Type B pancreatic cell (in vitro differentiated cells): ENCODE data around the gene DDX41. TPM values are rescaled to one million over a fixed set of nuclear protein-coding genes. Genes with fewer than 3 reads are reported as not detected.

ENCODE experiments used
- DNase-seq: peaks from one replicate; pipeline ENCODE4 v3.0.0; 2021; ENCODE audit warnings: mixed read lengths; ENCODE audit not compliant: unreplicated experiment; ENCODE audit errors: extremely low spot score
- H3K27ac Mint-ChIP-seq: 2 replicates; pipeline ENCODE4 v1.8.0; 2021; ENCODE audit warnings: mild to moderate bottlenecking, mixed read lengths
- H3K27me3 Mint-ChIP-seq: 2 replicates; pipeline ENCODE4 v1.8.0; 2021; ENCODE audit warnings: mixed read lengths
- H3K36me3 Mint-ChIP-seq: 2 replicates; pipeline ENCODE4 v1.8.0; 2021; ENCODE audit warnings: mixed read lengths
- H3K4me1 Mint-ChIP-seq: one replicate; pipeline ENCODE4 v1.8.0; 2021; ENCODE audit warnings: mixed read lengths; ENCODE audit not compliant: unreplicated experiment
- H3K4me3 Mint-ChIP-seq: 2 replicates; pipeline ENCODE4 v1.8.0; 2021; ENCODE audit warnings: mild to moderate bottlenecking, mixed read lengths
- H3K9me3 Mint-ChIP-seq: 2 replicates; pipeline ENCODE4 v1.8.0; 2021; ENCODE audit warnings: mixed read lengths
- total RNA-seq: library from RNA; stranded (reverse); gene quantifications from 2 replicates; pipeline ENCODE4 v1.2.1, GENCODE V29; 2021; ENCODE audit warnings: low replicate concordance
- TF ChIP-seq, protein P1 (sequence below): fragments of 200-600 bp; sonication (generic); conservative IDR thresholded peaks from 2 replicates; pipeline ENCODE4 v1.5.0; 2021; ENCODE audit warnings: antibody characterized with exemption, mild to moderate bottlenecking

Gene DDX41
- total RNA-seq, 1 donor from 2014 or later: 99.7 TPM

- Mint-ChIP-seq H3K4me1 (peaks cover 29% of the 10 kb centered on the region), H3K4me3 (peak overlapping the region; percentile 85), H3K27ac (peak overlapping the region; percentile 59), H3K27me3 (no peaks in the 10 kb centered on the region), H3K36me3 (peaks cover 15% of the 10 kb centered on the region), H3K9me3 (no peaks in the 10 kb centered on the region)
- no peak for DNase-seq
- TF ChIP-seq, protein P1, sequence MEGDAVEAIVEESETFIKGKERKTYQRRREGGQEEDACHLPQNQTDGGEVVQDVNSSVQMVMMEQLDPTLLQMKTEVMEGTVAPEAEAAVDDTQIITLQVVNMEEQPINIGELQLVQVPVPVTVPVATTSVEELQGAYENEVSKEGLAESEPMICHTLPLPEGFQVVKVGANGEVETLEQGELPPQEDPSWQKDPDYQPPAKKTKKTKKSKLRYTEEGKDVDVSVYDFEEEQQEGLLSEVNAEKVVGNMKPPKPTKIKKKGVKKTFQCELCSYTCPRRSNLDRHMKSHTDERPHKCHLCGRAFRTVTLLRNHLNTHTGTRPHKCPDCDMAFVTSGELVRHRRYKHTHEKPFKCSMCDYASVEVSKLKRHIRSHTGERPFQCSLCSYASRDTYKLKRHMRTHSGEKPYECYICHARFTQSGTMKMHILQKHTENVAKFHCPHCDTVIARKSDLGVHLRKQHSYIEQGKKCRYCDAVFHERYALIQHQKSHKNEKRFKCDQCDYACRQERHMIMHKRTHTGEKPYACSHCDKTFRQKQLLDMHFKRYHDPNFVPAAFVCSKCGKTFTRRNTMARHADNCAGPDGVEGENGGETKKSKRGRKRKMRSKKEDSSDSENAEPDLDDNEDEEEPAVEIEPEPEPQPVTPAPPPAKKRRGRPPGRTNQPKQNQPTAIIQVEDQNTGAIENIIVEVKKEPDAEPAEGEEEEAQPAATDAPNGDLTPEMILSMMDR: no peak
These were observed 45.0 kb downstream of the DDX41 start for GRCh38 chr5:177471610-177472356.

DNA sequence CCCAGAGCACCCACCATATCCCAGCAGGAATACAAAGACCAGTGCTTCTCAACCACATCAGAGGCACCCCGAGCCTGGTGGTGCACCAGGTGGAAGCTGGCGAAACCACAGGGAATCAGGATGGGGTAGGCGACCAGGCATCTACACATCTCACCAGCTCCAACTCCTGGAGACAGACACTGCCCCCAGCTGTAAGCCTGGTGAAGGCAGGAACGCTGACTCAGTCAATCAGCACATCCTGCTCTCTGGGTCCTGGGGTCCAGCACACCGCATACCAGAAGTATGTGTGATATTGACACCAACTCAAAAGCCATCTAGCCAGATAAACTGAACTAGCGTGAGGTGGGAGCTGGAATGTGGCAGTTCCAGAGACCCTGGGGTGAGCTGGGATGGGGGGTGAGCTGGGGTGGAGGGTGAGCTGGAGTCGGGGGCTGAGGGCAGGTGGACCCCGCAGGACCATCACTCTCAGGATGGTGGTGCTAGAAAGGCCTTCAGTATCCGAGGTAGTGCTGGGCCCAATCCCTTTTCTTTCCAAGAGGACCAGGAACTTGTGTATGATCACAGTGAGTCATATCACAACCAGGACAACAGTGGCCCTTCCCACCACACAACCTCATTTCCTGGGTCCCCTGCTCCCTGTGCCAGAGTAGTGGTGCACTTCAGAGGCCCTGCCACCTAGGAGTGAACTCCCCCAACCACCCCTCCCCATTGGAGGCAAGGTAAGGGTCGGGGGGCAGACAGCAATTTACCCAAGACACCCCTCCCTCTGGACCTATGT, 45.8 kb downstream of the DDX41 start:
- peaks cover 21% of the 10 kb centered on the region for H3K36me3 Mint-ChIP-seq
- DNase-seq: no peak
- no peaks in the 10 kb centered on the region for H3K27me3 Mint-ChIP-seq
- H3K4me1 Mint-ChIP-seq: peaks cover 29% of the 10 kb centered on the region
- no peaks in the 10 kb centered on the region for H3K9me3 Mint-ChIP-seq
- TF ChIP-seq, protein P1: no peak
- H3K27ac Mint-ChIP-seq: peak overlapping the region; percentile 76
- peak overlapping the region; percentile 78 for H3K4me3 Mint-ChIP-seq

DNA sequence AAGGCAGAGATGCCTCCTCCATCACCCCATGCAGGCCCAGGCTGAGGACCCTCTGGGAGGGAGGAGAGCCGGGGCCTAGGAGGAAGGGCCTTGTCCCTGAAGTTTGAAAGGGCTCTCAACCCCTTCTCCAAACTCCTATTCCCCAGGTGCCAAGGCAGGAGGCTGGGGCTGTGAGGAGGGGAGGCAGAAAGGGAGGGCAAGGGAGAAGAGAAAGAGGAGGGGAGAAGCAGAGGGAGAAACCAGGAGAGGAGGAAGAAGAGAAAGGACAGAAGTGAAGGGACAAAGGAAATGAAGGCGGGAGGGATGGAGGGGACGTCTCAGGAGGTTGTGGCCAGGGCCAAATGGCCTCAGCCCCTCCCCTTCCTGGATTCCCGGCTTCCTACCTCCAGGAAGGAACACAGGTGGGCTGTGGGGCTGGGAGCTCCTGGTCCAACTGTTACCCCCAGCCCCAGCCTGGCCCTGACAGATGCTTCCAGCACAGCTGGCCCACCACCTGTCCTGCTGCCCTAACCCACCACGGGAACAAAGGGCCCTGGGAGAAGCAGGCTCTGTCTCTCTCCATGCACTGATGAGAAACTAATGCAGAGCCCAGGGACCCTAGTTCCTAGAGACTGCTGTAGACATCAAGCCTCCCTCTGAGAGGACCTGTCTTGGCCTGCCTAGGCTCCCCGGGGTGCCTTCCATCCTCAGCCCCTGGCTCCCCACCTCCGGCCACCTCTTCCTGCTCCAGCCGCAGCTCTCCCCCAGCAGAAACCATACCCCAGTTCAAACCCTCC, 46.8 kb downstream of the DDX41 start:
- Mint-ChIP-seq H3K27ac (peak overlapping the region; percentile 90), H3K4me3 (peak overlapping the region; percentile 78), H3K27me3 (no peaks in the 10 kb centered on the region), H3K36me3 (peaks cover 31% of the 10 kb centered on the region), H3K4me1 (peaks cover 23% of the 10 kb centered on the region), H3K9me3 (no peaks in the 10 kb centered on the region)
- DNase-seq: no peak
- TF ChIP-seq, protein P1: no peak

GRCh38 chr5:177468685-177469628, 47.8 kb downstream of the DDX41 start:
- TF ChIP-seq, protein P1: no peak
- Mint-ChIP-seq H3K9me3 (no peaks in the 10 kb centered on the region), H3K4me3 (peak overlapping the region; percentile 74), H3K4me1 (peaks cover 18% of the 10 kb centered on the region), H3K36me3 (peaks cover 31% of the 10 kb centered on the region), H3K27me3 (no peaks in the 10 kb centered on the region), H3K27ac (peak overlapping the region; percentile 90)
- DNase-seq: no peak

GRCh38 chr5:177468329-177468684, 48.5 kb downstream of the DDX41 start:
- H3K4me3 Mint-ChIP-seq: peak overlapping the region; percentile 74

More at GRCh38 chr5:177468329-177468684, 48.5 kb downstream of the DDX41 start:
- Mint-ChIP-seq H3K9me3 (no peaks in the 10 kb centered on the region), H3K27me3 (no peaks in the 10 kb centered on the region), H3K36me3 (peaks cover 36% of the 10 kb centered on the region), H3K4me1 (peaks cover 16% of the 10 kb centered on the region), H3K27ac (peak overlapping the region; percentile 90)
- DNase-seq: no peak
- TF ChIP-seq, protein P1: no peak
